Measurements from ENCODE around the gene SYNE3. TPM values are rescaled to one million over a fixed set of nuclear protein-coding genes. Genes with fewer than 3 reads are reported as not detected.

SYNE3 gene
- polyA plus RNA-seq, 3 donors, result 1.7 to 27.8 (median 24.5) TPM

GRCh38 chr14:95469134-95469481 is 47.3 kb downstream of the SYNE3 start:
- WGBS, 3 donors, result 66 to 90% (median 73%) methylated on average over 3 of the region's 3 CpGs

GRCh38 chr14:95468448-95469133 is 47.9 kb downstream of the SYNE3 start:
- H3K27ac ChIP-seq (ENCODE audit: low read depth, low read length), result no peak overlapping the region
- 76 to 80% (median 79%) methylated on average over 4 of the region's 4 CpGs for WGBS, 3 donors

More at GRCh38 chr14:95469134-95469481, 47.3 kb downstream of the SYNE3 start:
- no peak overlapping the region for H3K27ac ChIP-seq (ENCODE audit: low read depth, low read length)

- H3K27ac ChIP-seq (ENCODE audit: low read depth, low read length), result no peak overlapping the region
- 35 to 82% (median 75%) methylated on average over 6 of the region's 6 CpGs for WGBS, 3 donors
Measured at GRCh38 chr14:95467657-95468056, 48.8 kb downstream of the SYNE3 start.

DNA sequence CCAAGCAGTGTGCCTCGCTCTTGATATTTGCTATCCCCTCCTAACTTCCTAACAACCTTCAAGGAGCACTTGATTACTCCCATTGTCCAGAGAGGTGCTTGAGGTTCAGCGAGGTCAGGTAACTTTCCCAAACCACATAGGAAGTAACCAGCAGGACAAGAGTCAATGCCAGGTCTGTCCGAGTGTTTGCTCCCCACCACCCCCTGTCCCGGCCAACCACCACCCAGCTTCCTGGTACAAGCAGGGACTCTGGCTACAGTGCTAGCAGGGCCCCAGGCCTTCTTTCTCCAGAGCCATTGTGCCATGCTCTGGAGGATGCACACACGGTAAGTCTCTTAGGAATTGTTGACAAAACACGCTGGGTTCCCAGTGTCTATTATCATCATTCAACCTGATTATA is 49.2 kb downstream of the SYNE3 start:
- H3K27ac ChIP-seq (ENCODE audit: low read depth, low read length), result no peak overlapping the region
- 86 to 92% (median 87%) methylated on average over 6 of the region's 6 CpGs for whole genome bisulfite sequencing, 3 donors

Other genes with a start within 250 kb of the SYNE3 start
- gene CLMN, start 196.7 kb downstream of the SYNE3 start, polyA plus RNA-seq, result 10 to 100 TPM; 11.0 to 25.0 (median 19.7) TPM
- 10 to 100 TPM; 19.8 to 41.1 (median 38.3) TPM for gene GLRX5, start 18.4 kb upstream of the SYNE3 start, polyA plus RNA-seq
- not detected for gene TCL1B, start 169.8 kb upstream of the SYNE3 start, polyA plus RNA-seq
- 1 to 10 TPM in 1 of 3 donors, under 1 TPM in 1, not detected in 1; 0.46 to 1.4 TPM for gene TCL1A, start 197.5 kb upstream of the SYNE3 start, polyA plus RNA-seq

All from adipose tissue (tissue), 3 donors.